ENCODE data around the gene LRRTM4. TPM values are rescaled to one million over a fixed set of nuclear protein-coding genes. Genes with fewer than 3 reads are reported as not detected.

LRRTM4 gene
- total RNA-seq, 4 donors from 2014 or later, result not detected

DNA sequence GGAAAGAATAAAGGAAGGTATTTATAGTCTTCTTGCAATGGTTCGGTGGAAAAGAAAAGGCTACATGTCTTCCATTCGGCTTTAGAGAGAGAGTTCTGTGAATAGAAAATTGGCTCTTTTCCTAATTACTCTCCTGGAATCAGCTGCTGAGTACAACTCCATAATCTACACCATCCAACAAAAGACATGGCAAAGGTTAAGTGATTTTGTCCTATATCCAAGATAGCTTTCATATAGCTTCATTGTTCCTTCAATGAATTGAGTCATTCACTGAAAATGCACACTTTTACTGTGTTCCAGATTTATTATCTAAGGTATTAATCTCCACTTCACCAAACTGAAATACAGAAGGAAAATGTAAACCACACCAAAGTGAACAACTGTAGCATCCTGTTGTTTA is 514.5 kb downstream of the LRRTM4 start:
- no peaks in the 10 kb centered on the region for H3K36me3 ChIP-seq
- no peak overlapping the region for H3K4me3 ChIP-seq (replicated peaks in 1 of 3)
- H3K27ac ChIP-seq, result no peak overlapping the region
- no peaks in the 10 kb centered on the region for H3K4me1 ChIP-seq
- WGBS, 2 donors, result 70 to 76% methylated on average over 2 of the region's 2 CpGs
- TF ChIP-seq POLR2A (IDR thresholded peaks at IDR 0.05), result no peak
- TF ChIP-seq, protein P1, sequence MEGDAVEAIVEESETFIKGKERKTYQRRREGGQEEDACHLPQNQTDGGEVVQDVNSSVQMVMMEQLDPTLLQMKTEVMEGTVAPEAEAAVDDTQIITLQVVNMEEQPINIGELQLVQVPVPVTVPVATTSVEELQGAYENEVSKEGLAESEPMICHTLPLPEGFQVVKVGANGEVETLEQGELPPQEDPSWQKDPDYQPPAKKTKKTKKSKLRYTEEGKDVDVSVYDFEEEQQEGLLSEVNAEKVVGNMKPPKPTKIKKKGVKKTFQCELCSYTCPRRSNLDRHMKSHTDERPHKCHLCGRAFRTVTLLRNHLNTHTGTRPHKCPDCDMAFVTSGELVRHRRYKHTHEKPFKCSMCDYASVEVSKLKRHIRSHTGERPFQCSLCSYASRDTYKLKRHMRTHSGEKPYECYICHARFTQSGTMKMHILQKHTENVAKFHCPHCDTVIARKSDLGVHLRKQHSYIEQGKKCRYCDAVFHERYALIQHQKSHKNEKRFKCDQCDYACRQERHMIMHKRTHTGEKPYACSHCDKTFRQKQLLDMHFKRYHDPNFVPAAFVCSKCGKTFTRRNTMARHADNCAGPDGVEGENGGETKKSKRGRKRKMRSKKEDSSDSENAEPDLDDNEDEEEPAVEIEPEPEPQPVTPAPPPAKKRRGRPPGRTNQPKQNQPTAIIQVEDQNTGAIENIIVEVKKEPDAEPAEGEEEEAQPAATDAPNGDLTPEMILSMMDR (IDR thresholded peaks at IDR 0.05), result no peak
- H3K9me3 ChIP-seq, result no peaks in the 10 kb centered on the region
- intact Hi-C loops (cut with DNase I), result no loop called here
- DNase-seq, result no peak
- H3K27me3 ChIP-seq, result no peaks in the 10 kb centered on the region

DNA sequence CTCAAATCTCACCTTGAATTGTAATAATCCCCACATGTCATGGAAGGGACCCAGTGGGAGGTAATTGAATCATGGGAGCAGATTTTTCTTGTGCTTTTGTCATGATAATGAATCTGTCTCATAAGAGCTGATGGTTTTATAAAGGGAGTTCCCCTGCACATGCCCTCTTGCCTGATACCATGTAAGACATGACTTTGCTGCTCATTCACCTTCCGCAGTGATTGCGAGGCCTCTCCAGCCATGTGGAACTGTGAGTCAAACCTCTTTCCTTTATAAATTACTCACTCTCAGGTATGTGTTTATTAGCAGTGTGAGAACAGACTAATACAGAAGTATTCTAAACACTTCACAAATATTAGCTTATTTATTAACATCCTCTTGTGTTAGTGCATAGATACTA is 516.7 kb downstream of the LRRTM4 start:
- H3K9me3 ChIP-seq, result no peaks in the 10 kb centered on the region
- WGBS, 2 donors, result 59 to 75% methylated on average over 2 of the region's 2 CpGs
- TF ChIP-seq, protein P1 (IDR thresholded peaks at IDR 0.05), result no peak
- TF ChIP-seq POLR2A (IDR thresholded peaks at IDR 0.05), result no peak
- no peaks in the 10 kb centered on the region for H3K27me3 ChIP-seq
- intact Hi-C loops (cut with DNase I), result no loop called here
- DNase-seq, result no peak
- H3K4me3 ChIP-seq (replicated peaks in 1 of 3), result no peak overlapping the region
- no peak overlapping the region for H3K27ac ChIP-seq
- no peaks in the 10 kb centered on the region for H3K4me1 ChIP-seq
- H3K36me3 ChIP-seq, result no peaks in the 10 kb centered on the region

DNA sequence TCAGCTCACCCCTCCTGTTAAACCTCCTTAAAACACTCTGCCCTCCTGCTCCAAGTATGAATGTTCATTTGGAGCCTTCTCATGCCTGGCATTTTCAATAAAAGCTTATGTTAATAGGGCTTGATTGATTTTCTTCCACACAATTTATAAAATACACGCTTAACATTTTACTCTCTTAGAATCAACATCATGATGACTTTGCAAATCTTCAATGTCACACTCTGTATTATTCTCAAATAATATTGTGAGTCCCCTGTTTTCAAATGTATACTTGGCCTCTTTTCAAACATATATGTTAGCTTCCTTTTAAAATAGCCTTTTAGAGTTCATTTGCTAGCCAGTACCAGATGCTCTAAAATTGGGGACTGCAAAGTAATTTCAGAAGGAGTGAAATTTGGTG is 520.3 kb downstream of the LRRTM4 start:
- no peak for DNase-seq
- Histone ChIP-seq H3K4me1 (no peaks in the 10 kb centered on the region), H3K9me3 (no peaks in the 10 kb centered on the region), H3K27me3 (no peaks in the 10 kb centered on the region), H3K4me3 (replicated peaks in 1 of 3) (no peak overlapping the region), H3K36me3 (no peaks in the 10 kb centered on the region), H3K27ac (no peak overlapping the region)
- TF ChIP-seq POLR2A (IDR thresholded peaks at IDR 0.05), result no peak
- TF ChIP-seq, protein P1 (IDR thresholded peaks at IDR 0.05), result no peak
- intact Hi-C loops (cut with DNase I), result no loop called here
- WGBS, 2 donors, result 93 to 94% methylated on average over 1 of the region's 1 CpG

DNA sequence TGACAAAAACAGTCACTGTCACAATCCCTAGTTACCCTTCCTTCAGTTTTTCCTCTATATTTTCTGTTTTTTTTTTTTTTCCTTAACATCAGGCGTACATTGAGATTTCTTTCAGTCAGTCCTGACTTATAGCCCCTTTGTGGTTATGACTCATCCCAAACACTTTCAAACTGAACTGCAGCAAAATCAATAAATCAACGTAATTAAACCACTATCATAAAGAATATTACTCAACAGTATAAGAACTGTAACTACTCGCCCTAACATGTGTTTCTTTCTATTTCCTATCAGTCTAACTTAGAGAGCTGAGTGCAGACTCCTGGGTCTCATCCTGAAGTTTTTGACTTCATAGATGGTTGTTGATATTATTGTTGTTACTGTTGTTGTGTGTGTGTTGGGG is 523.5 kb downstream of the LRRTM4 start:
- TF ChIP-seq, protein P1 (IDR thresholded peaks at IDR 0.05), result no peak
- no peak for TF ChIP-seq POLR2A (IDR thresholded peaks at IDR 0.05)
- intact Hi-C loops (cut with DNase I), result no loop called here
- WGBS, 2 donors, result 78 to 79% methylated on average over 3 of the region's 3 CpGs

DNA sequence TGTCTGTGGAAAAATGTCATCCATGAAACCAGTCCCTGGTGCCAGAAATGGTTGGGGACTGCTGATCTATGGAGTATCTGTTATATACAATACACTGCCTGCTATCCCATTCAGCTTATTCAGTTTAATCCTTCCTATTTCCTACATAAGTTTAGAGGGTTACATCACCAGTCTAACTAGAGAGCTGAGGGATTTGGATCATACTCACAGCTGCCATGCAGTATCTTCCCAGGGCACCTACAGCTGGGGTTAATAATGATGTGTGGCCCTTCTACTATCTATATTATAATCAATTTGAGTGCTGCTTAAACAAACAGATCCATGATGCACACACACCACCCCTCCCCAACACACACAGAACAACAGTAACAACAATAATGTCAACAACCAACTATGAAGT is 524.0 kb downstream of the LRRTM4 start:
- no peak overlapping the region for H3K27ac ChIP-seq
- no peak overlapping the region for H3K4me3 ChIP-seq (replicated peaks in 1 of 3)
- TF ChIP-seq POLR2A (IDR thresholded peaks at IDR 0.05), result no peak
- TF ChIP-seq, protein P1 (IDR thresholded peaks at IDR 0.05), result no peak
- no peaks in the 10 kb centered on the region for H3K9me3 ChIP-seq
- no peak for DNase-seq
- intact Hi-C loops (cut with DNase I), result no loop called here
- no peaks in the 10 kb centered on the region for H3K4me1 ChIP-seq
- H3K36me3 ChIP-seq, result no peaks in the 10 kb centered on the region
- no peaks in the 10 kb centered on the region for H3K27me3 ChIP-seq

More for the DNA sequence above, 523.5 kb downstream of the LRRTM4 start:
- no peak for DNase-seq
- Histone ChIP-seq H3K9me3 (no peaks in the 10 kb centered on the region), H3K36me3 (no peaks in the 10 kb centered on the region), H3K4me3 (replicated peaks in 1 of 3) (no peak overlapping the region), H3K4me1 (no peaks in the 10 kb centered on the region), H3K27ac (no peak overlapping the region), H3K27me3 (no peaks in the 10 kb centered on the region)

Data from thyroid gland (tissue), 4 donors.